ENCODE results near the gene TOMM40. TPM values are rescaled to one million over a fixed set of nuclear protein-coding genes. Genes with fewer than 3 reads are reported as not detected.

Gene TOMM40
- total and polyA plus RNA-seq, 2 of the 13 experiments (the other 11 are each of a cell fraction or from before 2014, with no cell fraction given), result 72.0 to 110 TPM

DNA sequence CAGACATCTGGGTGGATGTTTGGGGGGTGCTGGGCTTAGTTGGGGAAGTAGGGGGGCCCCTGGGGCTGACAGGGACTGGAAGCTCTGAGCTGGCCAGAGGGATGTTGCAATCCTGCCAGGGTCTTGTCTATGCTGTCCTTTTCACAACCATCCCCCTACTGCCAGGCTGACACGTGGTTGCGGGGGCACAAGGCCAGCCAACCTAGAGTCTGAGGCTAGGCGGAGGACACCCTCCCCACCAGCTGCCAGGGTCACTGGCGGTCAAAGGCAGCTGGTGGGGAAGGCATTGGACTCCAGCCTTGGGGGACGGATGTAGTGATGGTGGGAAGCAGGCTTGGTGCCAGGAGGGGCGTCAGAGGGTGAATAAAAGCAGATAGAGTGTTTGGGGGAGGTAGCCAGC is 21.8 kb downstream of the TOMM40 start (continued):
- TF ChIP-seq ZNF407 (CRISPR knock-in tag; IDR thresholded peaks at IDR 0.05; ENCODE audit: not compliant biosample characterization) (no peak), HNF4A (CRISPR knock-in tag; IDR thresholded peaks at IDR 0.05) (peak; percentile 80), ZSCAN21 (CRISPR knock-in tag; IDR thresholded peaks at IDR 0.05; ENCODE audit: borderline replicate concordance) (peak; percentile 47; the same call in 1 of the 2 replicates), SETDB1 (CRISPR knock-in tag; IDR thresholded peaks at IDR 0.05; ENCODE audit: borderline replicate concordance) (no peak), MXD3 (CRISPR knock-in tag; IDR thresholded peaks at IDR 0.05) (peak; percentile 63; the same call in 1 of the 2 replicates), MEF2D (CRISPR knock-in tag; IDR thresholded peaks at IDR 0.05) (0 out of 2 replicates have a peak, but pooled peaks have one; percentile 65), SALL1 (CRISPR knock-in tag; IDR thresholded peaks at IDR 0.05) (peak; percentile 84), ARNTL (CRISPR knock-in tag; IDR thresholded peaks at IDR 0.05) (peak; percentile 94), ZNF891 (CRISPR knock-in tag; IDR thresholded peaks at IDR 0.05) (no peak), ZBTB40 (IDR thresholded peaks at IDR 0.05) (no peak), ZBTB40 (CRISPR knock-in tag; IDR thresholded peaks at IDR 0.05) (0 out of 2 replicates have a peak, but pooled peaks have one; percentile 21), NFRKB (IDR thresholded peaks at IDR 0.05) (no peak)

Measured in HepG2 (cell line).